ENCODE results near the gene NHERF2. TPM values are rescaled to one million over a fixed set of nuclear protein-coding genes. Genes with fewer than 3 reads are reported as not detected.
A peak's percentile ranks its signal among the peaks of the same experiment; 100 is the strongest.

The NHERF2 gene
- total RNA-seq, 4 donors from 2014 or later, result 45.3 to 130 (median 88.3) TPM

GRCh38 chr16:1982013-1982433 lies 44.7 kb upstream of the NHERF2 start:
- no peak overlapping the region for H3K4me3 ChIP-seq
- no peak overlapping the region for H3K27ac ChIP-seq (replicated peaks in 1 of 4)
- no peaks in the 10 kb centered on the region for H3K9me3 ChIP-seq
- no peak for DNase-seq (ENCODE audit: extremely low spot score)
- intact Hi-C loops (cut with DNase I), result no loop called here
- no CpG with 5 or more reads among the region's 5 CpGs for WGBS
- H3K27me3 ChIP-seq, result peaks cover 0 to 62% (median 42%) of the 10 kb centered on the region in 4 donors
- peaks cover 37 to 59% (median 46%) of the 10 kb centered on the region in 4 donors for H3K4me1 ChIP-seq
- peaks cover 31 to 43% (median 38%) of the 10 kb centered on the region in 4 donors for H3K36me3 ChIP-seq
- TF ChIP-seq EP300 (IDR thresholded peaks at IDR 0.05), result no peak
- TF ChIP-seq POLR2AphosphoS5 (IDR thresholded peaks at IDR 0.05), result no peak
- no peak for TF ChIP-seq CTCF (IDR thresholded peaks at IDR 0.05)
- no peak for TF ChIP-seq POLR2A (IDR thresholded peaks at IDR 0.05; ENCODE audit: low read depth)

- Histone ChIP-seq H3K4me1 (peaks cover 37 to 59% (median 46%) of the 10 kb centered on the region in 4 donors), H3K4me3 (peak overlapping the region; percentile 75 to 96 (median 85)), H3K27me3 (peaks cover 0 to 51% (median 38%) of the 10 kb centered on the region in 4 donors), H3K36me3 (peaks cover 21 to 40% (median 33%) of the 10 kb centered on the region in 4 donors), H3K9me3 (no peaks in the 10 kb centered on the region), H3K27ac (replicated peaks in 1 of 4) (peak overlapping the region; percentile 70 to 81 (median 80))
- TF ChIP-seq EP300 (IDR thresholded peaks at IDR 0.05) (no peak), POLR2AphosphoS5 (IDR thresholded peaks at IDR 0.05) (no peak), CTCF (IDR thresholded peaks at IDR 0.05) (no peak), POLR2A (IDR thresholded peaks at IDR 0.05; ENCODE audit: low read depth) (no peak)
- no peak for DNase-seq (ENCODE audit: extremely low spot score)
- intact Hi-C loops (cut with DNase I), result no loop called here
- WGBS, result 29% methylated on average over 19 of the region's 19 CpGs
These were observed 43.6 kb upstream of the NHERF2 start for GRCh38 chr16:1982991-1983543.

- intact Hi-C loops (cut with DNase I), result no loop called here
- H3K9me3 ChIP-seq, result no peaks in the 10 kb centered on the region
- peaks cover 0 to 49% (median 36%) of the 10 kb centered on the region in 4 donors for H3K27me3 ChIP-seq
- DNase-seq (ENCODE audit: extremely low spot score), result peak; percentile 93
- H3K36me3 ChIP-seq, result peaks cover 14 to 33% (median 26%) of the 10 kb centered on the region in 4 donors
- H3K4me1 ChIP-seq, result peaks cover 37 to 55% (median 46%) of the 10 kb centered on the region in 4 donors
- 3% methylated on average over 10 of the region's 109 CpGs for WGBS
- H3K4me3 ChIP-seq, result peak within 1 kb of the TSS; percentile 75 to 96 (median 85)
- TF ChIP-seq POLR2AphosphoS5 (IDR thresholded peaks at IDR 0.05) (peak; percentile 61 to 67), POLR2A (IDR thresholded peaks at IDR 0.05; ENCODE audit: low read depth) (no peak), CTCF (IDR thresholded peaks at IDR 0.05) (peak; percentile 38 to 53 (median 47)), EP300 (IDR thresholded peaks at IDR 0.05) (no peak)
- H3K27ac ChIP-seq (replicated peaks in 1 of 4), result peak within 1 kb of the TSS; percentile 70 to 81 (median 80)
These were observed 43.0 kb upstream of the NHERF2 start, which contains the start of gene GFER for GRCh38 chr16:1983544-1984346. TSS of gene GFER (plus strand) at chr16:1984193. CDS start at chr16:1984219, 26 bp downstream.

- H3K9me3 ChIP-seq, result no peaks in the 10 kb centered on the region
- H3K27ac ChIP-seq (replicated peaks in 1 of 4), result peak overlapping the region; percentile 70 to 81 (median 80)
- intact Hi-C loops (cut with DNase I), result no loop called here
- DNase-seq (ENCODE audit: extremely low spot score), result no peak
- H3K27me3 ChIP-seq, result peaks cover 3 to 49% (median 36%) of the 10 kb centered on the region in 4 donors
- H3K4me3 ChIP-seq, result peak overlapping the region; percentile 75 to 96 (median 85)
- 29% methylated on average over 22 of the region's 58 CpGs for WGBS
- peaks cover 31 to 52% (median 44%) of the 10 kb centered on the region in 4 donors for H3K4me1 ChIP-seq
- H3K36me3 ChIP-seq, result peaks cover 11 to 30% (median 23%) of the 10 kb centered on the region in 4 donors
- peak; percentile 27 for TF ChIP-seq POLR2A (IDR thresholded peaks at IDR 0.05; ENCODE audit: low read depth)
- TF ChIP-seq CTCF (IDR thresholded peaks at IDR 0.05), result no peak
These were observed 42.1 kb upstream of the NHERF2 start for GRCh38 chr16:1984347-1985225.

All from esophagus muscularis mucosa (tissue), 4 donors.